HG02763 (cell line): ENCODE data around the gene DAAM1.

Experiments
- ATAC-seq: cut with Tn5 transposase; IDR thresholded peaks from one replicate; pipeline ENCODE4 v1.9.1; 2021; ENCODE audit warnings: mild to moderate bottlenecking, moderate library complexity; ENCODE audit not compliant: unreplicated experiment

The DAAM1 gene

GRCh38 chr14:59281609-59282377 lies 93.3 kb downstream of the DAAM1 start:
- no peak for ATAC-seq

- ATAC-seq = no peak
These were observed 93.9 kb downstream of the DAAM1 start for GRCh38 chr14:59282378-59282765.

GRCh38 chr14:59283361-59283760 lies 94.9 kb downstream of the DAAM1 start:
- no peak for ATAC-seq

GRCh38 chr14:59284059-59284458 lies 95.6 kb downstream of the DAAM1 start:
- ATAC-seq = no peak

- ATAC-seq = no peak
These were observed 103.6 kb downstream of the DAAM1 start for GRCh38 chr14:59292028-59292427.

- ATAC-seq = no peak
These were observed 104.6 kb downstream of the DAAM1 start for GRCh38 chr14:59292921-59293534.

GRCh38 chr14:59293935-59294661 lies 105.6 kb downstream of the DAAM1 start:
- ATAC-seq = no peak

- ATAC-seq = no peak
These were observed 106.2 kb downstream of the DAAM1 start for GRCh38 chr14:59294662-59294992.

GRCh38 chr14:59295951-59296350 lies 107.5 kb downstream of the DAAM1 start:
- no peak for ATAC-seq

- ATAC-seq = no peak
These were observed 108.0 kb downstream of the DAAM1 start for GRCh38 chr14:59296508-59296907.

GRCh38 chr14:59297071-59297776 lies 108.8 kb downstream of the DAAM1 start:
- no peak for ATAC-seq

- ATAC-seq = no peak
These were observed 111.3 kb downstream of the DAAM1 start for GRCh38 chr14:59299731-59300130.

- ATAC-seq = peak; percentile 80
These were observed 112.9 kb downstream of the DAAM1 start for GRCh38 chr14:59301354-59301753.

- no peak for ATAC-seq
These were observed 113.8 kb downstream of the DAAM1 start for GRCh38 chr14:59302313-59302712.

- ATAC-seq = no peak
These were observed 114.7 kb downstream of the DAAM1 start for GRCh38 chr14:59303216-59303615.

GRCh38 chr14:59305231-59305630 lies 116.8 kb downstream of the DAAM1 start:
- ATAC-seq = no peak

- no peak for ATAC-seq
These were observed 117.5 kb downstream of the DAAM1 start for GRCh38 chr14:59305836-59306555.

- no peak for ATAC-seq
These were observed 118.3 kb downstream of the DAAM1 start for GRCh38 chr14:59306775-59307174.

- ATAC-seq = no peak
These were observed 119.6 kb downstream of the DAAM1 start for GRCh38 chr14:59308086-59308485.

GRCh38 chr14:59308673-59309072 lies 120.2 kb downstream of the DAAM1 start:
- no peak for ATAC-seq
